GM12875 (cell line): ENCODE data around the gene POLD3.
A peak's percentile ranks its signal among the peaks of the same experiment; 100 is the strongest.
"Not testable (repeated sequence)": the region's sequence is repeated elsewhere in the genome, so short reads cannot be mapped to it uniquely, and the experiment has no call there.

ENCODE experiments used
- H3K4me3 ChIP-seq: one replicate; pipeline ENCODE4 v1.5.1; 2011; ENCODE audit warnings: low read depth, low read length, control low read depth
- TF ChIP-seq, protein P1 (sequence below): IDR thresholded peaks from 2 replicates; pipeline ENCODE4 v1.5.1; 2011; ENCODE audit warnings: low read depth, mild to moderate bottlenecking, control low read depth, inconsistent platforms, low read length, moderate library complexity, borderline replicate concordance; ENCODE audit not compliant: insufficient read depth

POLD3 gene

DNA sequence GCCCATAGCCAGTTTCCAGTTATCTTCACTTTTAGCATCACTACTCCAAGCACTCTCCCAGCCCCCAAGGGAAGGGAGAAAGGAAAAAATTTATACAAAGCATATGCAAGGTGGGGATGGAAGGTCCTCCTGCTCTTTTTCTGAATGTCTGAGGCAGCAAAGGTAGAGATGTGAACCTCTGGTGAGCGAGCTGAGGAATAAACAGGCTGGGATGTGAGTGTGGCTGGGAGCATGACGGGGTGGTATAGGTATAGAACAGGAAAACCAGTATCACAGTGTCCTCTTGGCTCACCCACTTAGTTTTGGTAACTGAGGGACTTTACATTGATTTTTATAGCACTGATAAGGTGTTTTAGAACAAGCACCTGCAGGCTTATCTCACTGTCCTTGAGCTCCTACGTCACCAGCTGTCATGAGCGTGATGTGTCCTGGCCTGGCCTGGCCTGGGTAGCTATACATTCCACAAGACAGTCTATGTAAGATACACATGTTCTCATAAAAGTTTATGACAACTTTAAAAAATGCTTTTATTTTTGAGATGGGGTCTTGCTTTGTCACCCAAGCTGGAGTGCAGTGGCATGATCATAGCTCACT is 10.3 kb upstream of the POLD3 start:
- TF ChIP-seq, protein P1, sequence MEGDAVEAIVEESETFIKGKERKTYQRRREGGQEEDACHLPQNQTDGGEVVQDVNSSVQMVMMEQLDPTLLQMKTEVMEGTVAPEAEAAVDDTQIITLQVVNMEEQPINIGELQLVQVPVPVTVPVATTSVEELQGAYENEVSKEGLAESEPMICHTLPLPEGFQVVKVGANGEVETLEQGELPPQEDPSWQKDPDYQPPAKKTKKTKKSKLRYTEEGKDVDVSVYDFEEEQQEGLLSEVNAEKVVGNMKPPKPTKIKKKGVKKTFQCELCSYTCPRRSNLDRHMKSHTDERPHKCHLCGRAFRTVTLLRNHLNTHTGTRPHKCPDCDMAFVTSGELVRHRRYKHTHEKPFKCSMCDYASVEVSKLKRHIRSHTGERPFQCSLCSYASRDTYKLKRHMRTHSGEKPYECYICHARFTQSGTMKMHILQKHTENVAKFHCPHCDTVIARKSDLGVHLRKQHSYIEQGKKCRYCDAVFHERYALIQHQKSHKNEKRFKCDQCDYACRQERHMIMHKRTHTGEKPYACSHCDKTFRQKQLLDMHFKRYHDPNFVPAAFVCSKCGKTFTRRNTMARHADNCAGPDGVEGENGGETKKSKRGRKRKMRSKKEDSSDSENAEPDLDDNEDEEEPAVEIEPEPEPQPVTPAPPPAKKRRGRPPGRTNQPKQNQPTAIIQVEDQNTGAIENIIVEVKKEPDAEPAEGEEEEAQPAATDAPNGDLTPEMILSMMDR, result no peak

DNA sequence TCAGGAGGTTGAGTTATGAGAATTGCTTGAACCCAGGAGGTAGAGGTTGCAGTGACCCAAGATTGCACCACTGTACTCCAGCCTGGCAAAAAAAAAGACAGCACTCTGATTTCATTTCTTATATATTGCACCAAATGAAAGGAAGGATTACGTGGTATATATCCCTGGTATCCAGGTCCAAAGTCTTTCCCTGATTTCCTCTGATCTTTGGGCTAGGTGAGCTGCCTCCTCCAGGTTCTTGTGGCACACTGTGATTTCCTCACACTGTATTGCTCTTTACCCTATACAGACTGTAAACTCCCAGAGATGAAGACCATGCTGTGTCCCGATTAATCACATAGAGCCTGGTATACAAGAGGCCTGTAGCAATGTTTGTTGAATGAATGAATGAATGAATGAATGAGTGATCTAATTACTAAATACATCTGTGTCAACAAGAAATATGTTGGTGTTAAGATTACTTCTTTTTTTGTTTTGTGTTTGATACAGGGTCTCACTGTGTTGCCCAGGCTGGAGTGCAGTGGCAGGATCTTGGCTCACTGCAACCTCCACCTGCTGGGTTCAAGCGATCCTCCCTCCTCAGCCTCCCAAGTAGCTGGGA is 9.3 kb upstream of the POLD3 start:
- TF ChIP-seq, protein P1, result no peak
- H3K4me3 ChIP-seq, result no peak overlapping the region

More for the DNA sequence above, 10.3 kb upstream of the POLD3 start:
- H3K4me3 ChIP-seq, result no peak overlapping the region

DNA sequence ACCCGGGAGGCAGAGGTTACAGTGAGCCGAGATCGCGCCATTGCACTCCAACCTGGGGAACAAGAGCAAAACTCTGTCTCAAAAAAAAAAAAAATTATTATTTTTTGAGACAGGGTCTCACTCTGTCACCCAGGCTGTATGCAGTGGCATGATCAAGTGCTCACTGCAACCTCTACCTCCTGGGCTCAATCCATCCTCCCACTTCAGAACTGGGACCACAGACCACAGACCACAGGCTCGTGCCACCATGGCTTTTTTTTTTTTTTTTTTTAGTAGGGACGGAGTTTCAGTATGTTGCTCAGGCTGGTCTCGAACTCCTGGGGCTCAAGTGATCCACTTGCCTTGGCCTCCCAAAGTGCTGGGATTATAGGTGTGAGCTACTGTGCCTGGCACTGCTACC is 1.9 kb upstream of the POLD3 start:
- H3K4me3 ChIP-seq, result not testable (repeated sequence)

DNA sequence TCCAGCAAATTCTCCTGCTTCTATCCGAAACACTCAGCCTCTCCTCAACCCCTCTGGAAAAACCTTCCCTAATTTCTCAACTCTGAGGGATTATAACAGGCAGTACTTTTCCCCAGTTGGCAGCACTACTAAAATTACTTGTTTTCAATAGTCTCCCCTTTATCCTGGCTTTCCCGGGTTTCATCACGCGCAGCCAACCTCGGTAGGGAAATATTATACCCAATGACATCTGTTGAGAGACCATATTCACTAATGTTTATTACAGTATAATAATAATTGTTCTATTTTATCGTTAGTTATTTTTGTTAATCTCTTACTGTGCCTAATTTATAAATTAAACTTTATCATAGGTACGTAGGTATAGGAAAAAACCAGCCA is 330 bp upstream of the POLD3 start:
- no peak overlapping the region for H3K4me3 ChIP-seq
- TF ChIP-seq, protein P1, result no peak

DNA sequence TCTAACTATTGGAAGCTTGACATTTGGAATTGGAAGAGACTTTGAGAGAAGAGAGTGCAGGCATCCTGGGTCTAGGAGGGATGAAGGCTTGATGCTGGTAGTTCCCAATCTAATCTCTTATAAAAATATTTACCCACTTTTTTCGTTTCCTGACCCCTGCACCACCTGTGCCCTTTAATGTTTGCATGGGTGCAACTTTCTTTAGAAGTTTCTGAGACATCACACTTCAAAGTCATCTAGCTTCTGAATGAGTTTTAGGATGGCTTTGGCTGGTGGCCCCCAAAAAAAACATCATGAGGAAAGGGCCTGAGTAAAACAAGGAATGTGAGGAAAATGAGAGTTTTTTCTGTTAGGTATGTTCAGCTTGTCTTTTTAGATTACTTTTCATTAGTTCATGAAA is 1.1 kb downstream of the POLD3 start:
- H3K4me3 ChIP-seq, result peak overlapping the region; percentile 96
- TF ChIP-seq, protein P1, result no peak

DNA sequence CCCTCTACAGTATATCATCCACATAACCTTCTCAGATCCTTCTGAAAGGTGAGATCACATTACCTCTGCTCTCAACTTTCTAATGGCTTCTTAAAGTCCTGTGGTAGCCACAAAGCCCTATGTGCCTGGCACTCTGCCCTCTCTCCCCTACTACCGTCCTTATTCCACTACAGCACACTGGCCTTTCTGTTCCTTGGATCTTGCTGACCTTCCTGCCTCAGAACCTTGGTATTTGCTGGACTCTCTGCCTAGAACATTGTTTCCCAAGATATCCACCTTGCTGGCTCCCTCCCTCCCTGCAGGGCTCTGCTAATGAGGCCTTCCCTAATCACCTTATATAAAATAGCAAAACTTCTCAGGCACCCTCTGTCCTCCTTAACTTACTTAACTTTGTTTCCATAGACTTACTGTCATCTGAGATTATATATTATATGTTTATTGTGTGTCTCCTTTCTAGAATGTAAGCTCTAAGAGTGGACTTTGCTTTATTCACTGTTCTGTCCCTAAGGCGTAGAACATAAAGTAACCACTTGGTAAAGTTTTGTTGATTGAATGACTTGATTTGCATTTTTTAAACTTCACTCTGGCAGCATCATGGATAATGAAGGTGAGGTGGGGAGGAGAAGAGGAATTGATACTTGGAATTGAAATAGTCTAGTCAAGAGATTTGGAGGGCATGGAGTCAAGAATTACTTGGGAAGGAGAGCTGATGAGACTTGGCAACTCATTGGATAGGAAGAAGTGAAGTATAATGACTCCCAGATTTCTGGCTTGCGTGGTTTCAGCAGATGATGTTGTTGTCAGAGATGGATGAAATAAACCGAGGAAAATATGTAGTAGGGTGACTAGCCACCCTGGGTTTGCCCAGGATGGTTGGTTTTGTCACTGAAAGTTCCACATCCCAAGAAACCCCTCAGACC is 10.5 kb downstream of the POLD3 start:
- H3K4me3 ChIP-seq, result no peak overlapping the region
- TF ChIP-seq, protein P1, result no peak

DNA sequence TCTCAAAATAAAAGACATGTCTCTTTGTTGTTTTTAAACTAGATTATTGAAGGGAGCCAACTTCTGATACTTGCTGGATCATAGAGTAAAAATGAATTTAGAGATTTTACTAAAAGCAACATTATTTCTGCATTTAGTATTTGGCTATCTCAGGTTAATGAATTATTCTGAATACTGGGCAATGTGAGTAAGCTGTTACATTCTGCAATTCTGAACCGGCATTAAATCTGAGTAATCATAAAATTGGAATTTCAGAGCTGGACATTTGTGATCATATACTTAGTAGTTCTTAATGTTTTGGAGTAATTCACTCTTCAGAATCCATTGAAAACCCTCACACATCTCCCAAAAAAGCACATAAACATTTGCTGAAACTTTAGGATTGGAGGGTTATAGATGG is 11.5 kb downstream of the POLD3 start:
- TF ChIP-seq, protein P1, result no peak
- H3K4me3 ChIP-seq, result no peak overlapping the region
